ENCODE results near the gene RPP40. TPM values are rescaled to one million over a fixed set of nuclear protein-coding genes. Genes with fewer than 3 reads are reported as not detected.

The RPP40 gene
- total RNA-seq, 3 donors from 2014 or later (not counting 1 experiment from before 2014, with no cell fraction given), result 1.3 to 1.7 (median 1.3) TPM

- no peak overlapping the region for H3K4me3 Mint-ChIP-seq
- H3K4me1 ChIP-seq (ENCODE audit: control insufficient read depth, insufficient read depth, low read length), result peaks cover 6% of the 10 kb centered on the region
- no peaks in the 10 kb centered on the region for H3K27me3 ChIP-seq (ENCODE audit: control insufficient read depth, insufficient read depth, low read length)
- no peak for DNase-seq
- no peaks in the 10 kb centered on the region for H3K9me3 Mint-ChIP-seq
- H3K27me3 Mint-ChIP-seq (ENCODE audit: low read depth in 2 of 2), result no peaks in the 10 kb centered on the region
- TF ChIP-seq CTCF (IDR thresholded peaks at IDR 0.05), result no peak
- no peak for ATAC-seq
- peaks cover 17 to 22% of the 10 kb centered on the region in 2 donors for H3K4me1 Mint-ChIP-seq
- no peak overlapping the region for H3K4me3 ChIP-seq (ENCODE audit: low read length)
- peaks cover 38% of the 10 kb centered on the region for H3K36me3 ChIP-seq (ENCODE audit: control insufficient read depth, insufficient read depth, low read length)
- H3K27ac ChIP-seq (ENCODE audit: low read length), result no peak overlapping the region
- WGBS (ENCODE audit: insufficient coverage), result 94% methylated on average over 13 of the region's 13 CpGs
- H3K9me3 ChIP-seq (ENCODE audit: control insufficient read depth, insufficient read depth, low read length), result no peaks in the 10 kb centered on the region
- H3K36me3 Mint-ChIP-seq, result no peaks in the 10 kb centered on the region
- H3K27ac Mint-ChIP-seq, result no peak overlapping the region
- intact Hi-C loops (cut with micrococcal nuclease), result no loop called here
Observed at GRCh38 chr6:4947716-4948115, 56.1 kb downstream of the RPP40 start.

- Mint-ChIP-seq H3K27ac (no peak overlapping the region), H3K9me3 (no peaks in the 10 kb centered on the region), H3K27me3 (ENCODE audit: low read depth in 2 of 2) (no peaks in the 10 kb centered on the region), H3K36me3 (no peaks in the 10 kb centered on the region), H3K4me1 (peaks cover 29 to 34% of the 10 kb centered on the region in 2 donors), H3K4me3 (no peak overlapping the region)
- peaks cover 12% of the 10 kb centered on the region for H3K4me1 ChIP-seq (ENCODE audit: control insufficient read depth, insufficient read depth, low read length)
- intact Hi-C loops (cut with micrococcal nuclease), result no loop called here
- ATAC-seq (no peak), DNase-seq (no peak)
- 93% methylated on average over 11 of the region's 11 CpGs for WGBS (ENCODE audit: insufficient coverage)
- no peak overlapping the region for H3K4me3 ChIP-seq (ENCODE audit: low read length)
- TF ChIP-seq CTCF (IDR thresholded peaks at IDR 0.05), result no peak
- no peaks in the 10 kb centered on the region for H3K27me3 ChIP-seq (ENCODE audit: control insufficient read depth, insufficient read depth, low read length)
- H3K27ac ChIP-seq (ENCODE audit: low read length), result no peak overlapping the region
- no peaks in the 10 kb centered on the region for H3K9me3 ChIP-seq (ENCODE audit: control insufficient read depth, insufficient read depth, low read length)
- peaks cover 30% of the 10 kb centered on the region for H3K36me3 ChIP-seq (ENCODE audit: control insufficient read depth, insufficient read depth, low read length)
Observed at GRCh38 chr6:4946521-4946920, 57.3 kb downstream of the RPP40 start.

Other genes with a start within 250 kb of the RPP40 start
- 100 to 1,000 TPM in 1 of 3 donors, 10 to 100 TPM in 2; 81.3 to 101 (median 83.8) TPM for gene CDYL, start 227.6 kb downstream of the RPP40 start, total RNA-seq
- under 1 TPM in 1 of 3 donors, not detected in 2; 0.07 TPM for gene PPP1R3G, start 81.3 kb upstream of the RPP40 start, total RNA-seq

Data from natural killer cell (primary cell).